Subcutaneous adipose tissue (tissue), 4 donors: ENCODE data around the gene GADD45A. TPM values are rescaled to one million over a fixed set of nuclear protein-coding genes. Genes with fewer than 3 reads are reported as not detected.

Experiments
- CTCF ChIP-seq: fragments of 450-650 bp; IDR thresholded peaks from one replicate; pipeline ENCODE4 v1.5.1; 2016; ENCODE audit warnings: low read depth, mild to moderate bottlenecking, control low read depth, antibody characterized with exemption, moderate library complexity
- total RNA-seq, 4 donors: library from RNA; depleted of rRNA; stranded (reverse); fragments of >200 nt; gene quantifications; one replicate each; pipeline ENCODE4 v1.1.0, GENCODE V29; 2016

Gene GADD45A
- total RNA-seq, 4 donors from 2014 or later, result 45.9 to 85.5 (median 66.8) TPM

- TF ChIP-seq CTCF, result no peak
These were observed 5.3 kb upstream of the GADD45A start for GRCh38 chr1:67679691-67680090.

- no peak for TF ChIP-seq CTCF
These were observed 4.5 kb upstream of the GADD45A start for GRCh38 chr1:67680486-67680885.

GRCh38 chr1:67682659-67683197, 2.3 kb upstream of the GADD45A start:
- TF ChIP-seq CTCF, result no peak

- no peak for TF ChIP-seq CTCF
These were observed 1.7 kb upstream of the GADD45A start for GRCh38 chr1:67683316-67683715.

GRCh38 chr1:67683766-67684525, 1.1 kb upstream of the GADD45A start:
- TF ChIP-seq CTCF, result no peak

- no peak for TF ChIP-seq CTCF
These were observed 405 bp upstream of the GADD45A start for GRCh38 chr1:67684526-67685066.

- TF ChIP-seq CTCF, result no peak
These were observed 711 bp downstream of the GADD45A start for GRCh38 chr1:67685558-67686266.
